ENCODE data around the gene MYH14. TPM values are rescaled to one million over a fixed set of nuclear protein-coding genes. Genes with fewer than 3 reads are reported as not detected.

MYH14 gene
- polyA plus RNA-seq, 1 donor from 2014 or later = not detected

DNA sequence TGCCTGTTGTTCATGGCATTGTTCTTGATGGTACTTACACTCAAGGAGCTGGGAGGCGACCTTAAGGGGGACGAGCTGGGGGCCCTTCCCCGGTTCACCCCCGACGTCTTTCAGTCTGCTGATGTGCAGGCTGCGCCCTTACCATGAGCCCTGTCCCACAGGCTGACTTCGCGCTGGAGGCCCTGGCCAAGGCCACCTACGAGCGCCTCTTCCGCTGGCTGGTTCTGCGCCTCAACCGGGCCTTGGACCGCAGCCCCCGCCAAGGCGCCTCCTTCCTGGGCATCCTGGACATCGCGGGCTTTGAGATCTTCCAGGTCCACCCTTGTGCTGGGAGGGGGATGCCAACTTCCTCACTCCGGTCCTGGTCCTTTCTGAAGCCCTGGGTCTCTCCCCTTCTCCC is 45.4 kb downstream of the MYH14 start:
- no peaks in the 10 kb centered on the region for H3K36me3 ChIP-seq (ENCODE audit: insufficient read depth, low read length)
- no peak overlapping the region for H3K4me2 ChIP-seq (ENCODE audit: low read length)
- H3F3A ChIP-seq (ENCODE audit: insufficient read depth, low read length, poor library complexity, severe bottlenecking) = no peaks in the 10 kb centered on the region
- no peak overlapping the region for H3K4me3 ChIP-seq (ENCODE audit: low read length)
- no peaks in the 10 kb centered on the region for H3K79me2 ChIP-seq (replicated peaks; ENCODE audit: insufficient read depth, low read length)
- H3K9me2 ChIP-seq (ENCODE audit: insufficient read depth, low read length) = no peaks in the 10 kb centered on the region
- H3K9me3 ChIP-seq (ENCODE audit: low read length) = no peaks in the 10 kb centered on the region
- H3K27me3 ChIP-seq (ENCODE audit: insufficient read depth, low read depth, low read length) = no peaks in the 10 kb centered on the region
- no peak overlapping the region for H3K27ac ChIP-seq (ENCODE audit: low read length)
- H3K9ac ChIP-seq (ENCODE audit: low read length) = no peak overlapping the region
- no peaks in the 10 kb centered on the region for H4K20me1 ChIP-seq (ENCODE audit: insufficient read depth)
- TF ChIP-seq TAF1 (IDR thresholded peaks at IDR 0.05; ENCODE audit: low read depth) (no peak), EZH2 (IDR thresholded peaks at IDR 0.05; ENCODE audit: borderline replicate concordance, insufficient read depth, low read length, poor library complexity, severe bottlenecking) (no peak), MXI1 (conservative IDR thresholded peaks at IDR 0.05; ENCODE audit: poor library complexity, severe bottlenecking) (no peak), SMC3 (conservative IDR thresholded peaks at IDR 0.05; ENCODE audit: poor library complexity) (no peak), EP300 (conservative IDR thresholded peaks at IDR 0.05; ENCODE audit: poor library complexity, severe bottlenecking) (no peak), POLR2AphosphoS5 (IDR thresholded peaks at IDR 0.05) (no peak), RAD21 (conservative IDR thresholded peaks at IDR 0.05) (no peak)
- TF ChIP-seq, protein P1, sequence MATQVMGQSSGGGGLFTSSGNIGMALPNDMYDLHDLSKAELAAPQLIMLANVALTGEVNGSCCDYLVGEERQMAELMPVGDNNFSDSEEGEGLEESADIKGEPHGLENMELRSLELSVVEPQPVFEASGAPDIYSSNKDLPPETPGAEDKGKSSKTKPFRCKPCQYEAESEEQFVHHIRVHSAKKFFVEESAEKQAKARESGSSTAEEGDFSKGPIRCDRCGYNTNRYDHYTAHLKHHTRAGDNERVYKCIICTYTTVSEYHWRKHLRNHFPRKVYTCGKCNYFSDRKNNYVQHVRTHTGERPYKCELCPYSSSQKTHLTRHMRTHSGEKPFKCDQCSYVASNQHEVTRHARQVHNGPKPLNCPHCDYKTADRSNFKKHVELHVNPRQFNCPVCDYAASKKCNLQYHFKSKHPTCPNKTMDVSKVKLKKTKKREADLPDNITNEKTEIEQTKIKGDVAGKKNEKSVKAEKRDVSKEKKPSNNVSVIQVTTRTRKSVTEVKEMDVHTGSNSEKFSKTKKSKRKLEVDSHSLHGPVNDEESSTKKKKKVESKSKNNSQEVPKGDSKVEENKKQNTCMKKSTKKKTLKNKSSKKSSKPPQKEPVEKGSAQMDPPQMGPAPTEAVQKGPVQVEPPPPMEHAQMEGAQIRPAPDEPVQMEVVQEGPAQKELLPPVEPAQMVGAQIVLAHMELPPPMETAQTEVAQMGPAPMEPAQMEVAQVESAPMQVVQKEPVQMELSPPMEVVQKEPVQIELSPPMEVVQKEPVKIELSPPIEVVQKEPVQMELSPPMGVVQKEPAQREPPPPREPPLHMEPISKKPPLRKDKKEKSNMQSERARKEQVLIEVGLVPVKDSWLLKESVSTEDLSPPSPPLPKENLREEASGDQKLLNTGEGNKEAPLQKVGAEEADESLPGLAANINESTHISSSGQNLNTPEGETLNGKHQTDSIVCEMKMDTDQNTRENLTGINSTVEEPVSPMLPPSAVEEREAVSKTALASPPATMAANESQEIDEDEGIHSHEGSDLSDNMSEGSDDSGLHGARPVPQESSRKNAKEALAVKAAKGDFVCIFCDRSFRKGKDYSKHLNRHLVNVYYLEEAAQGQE (IDR thresholded peaks at IDR 0.05; ENCODE audit: borderline replicate concordance) = no peak
- TF ChIP-seq, protein P2, sequence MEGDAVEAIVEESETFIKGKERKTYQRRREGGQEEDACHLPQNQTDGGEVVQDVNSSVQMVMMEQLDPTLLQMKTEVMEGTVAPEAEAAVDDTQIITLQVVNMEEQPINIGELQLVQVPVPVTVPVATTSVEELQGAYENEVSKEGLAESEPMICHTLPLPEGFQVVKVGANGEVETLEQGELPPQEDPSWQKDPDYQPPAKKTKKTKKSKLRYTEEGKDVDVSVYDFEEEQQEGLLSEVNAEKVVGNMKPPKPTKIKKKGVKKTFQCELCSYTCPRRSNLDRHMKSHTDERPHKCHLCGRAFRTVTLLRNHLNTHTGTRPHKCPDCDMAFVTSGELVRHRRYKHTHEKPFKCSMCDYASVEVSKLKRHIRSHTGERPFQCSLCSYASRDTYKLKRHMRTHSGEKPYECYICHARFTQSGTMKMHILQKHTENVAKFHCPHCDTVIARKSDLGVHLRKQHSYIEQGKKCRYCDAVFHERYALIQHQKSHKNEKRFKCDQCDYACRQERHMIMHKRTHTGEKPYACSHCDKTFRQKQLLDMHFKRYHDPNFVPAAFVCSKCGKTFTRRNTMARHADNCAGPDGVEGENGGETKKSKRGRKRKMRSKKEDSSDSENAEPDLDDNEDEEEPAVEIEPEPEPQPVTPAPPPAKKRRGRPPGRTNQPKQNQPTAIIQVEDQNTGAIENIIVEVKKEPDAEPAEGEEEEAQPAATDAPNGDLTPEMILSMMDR (IDR thresholded peaks at IDR 0.05; ENCODE audit: poor library complexity, severe bottlenecking) = no peak
- H2AFZ ChIP-seq (ENCODE audit: low read depth, low read length) = no peak overlapping the region

DNA sequence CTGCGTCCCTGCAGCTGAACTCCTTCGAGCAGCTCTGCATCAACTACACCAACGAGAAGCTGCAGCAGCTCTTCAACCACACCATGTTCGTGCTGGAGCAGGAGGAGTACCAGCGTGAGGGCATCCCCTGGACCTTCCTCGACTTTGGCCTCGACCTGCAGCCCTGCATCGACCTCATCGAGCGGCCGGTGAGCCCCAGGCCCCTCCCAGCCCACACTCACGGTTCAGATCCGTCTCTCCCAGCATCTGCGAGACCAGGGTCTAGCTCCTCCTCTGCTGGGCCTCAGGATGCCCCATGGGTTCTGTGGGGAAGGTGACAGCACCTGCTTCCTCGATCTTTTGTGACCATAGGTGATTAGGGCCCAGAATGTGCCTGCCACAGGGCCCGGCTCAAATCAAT is 46.2 kb downstream of the MYH14 start:
- no peaks in the 10 kb centered on the region for H3K9me2 ChIP-seq (ENCODE audit: insufficient read depth, low read length)
- H3K36me3 ChIP-seq (ENCODE audit: insufficient read depth, low read length) = no peaks in the 10 kb centered on the region
- H3K79me2 ChIP-seq (replicated peaks; ENCODE audit: insufficient read depth, low read length) = no peaks in the 10 kb centered on the region
- H3K27me3 ChIP-seq (ENCODE audit: insufficient read depth, low read depth, low read length) = no peaks in the 10 kb centered on the region
- no peak for TF ChIP-seq SMC3 (conservative IDR thresholded peaks at IDR 0.05; ENCODE audit: poor library complexity)
- TF ChIP-seq, protein P2 (IDR thresholded peaks at IDR 0.05; ENCODE audit: poor library complexity, severe bottlenecking) = no peak
- no peak for TF ChIP-seq RAD21 (conservative IDR thresholded peaks at IDR 0.05)
- TF ChIP-seq, protein P1 (IDR thresholded peaks at IDR 0.05; ENCODE audit: borderline replicate concordance) = no peak
- TF ChIP-seq POLR2AphosphoS5 (IDR thresholded peaks at IDR 0.05) = no peak
- no peak for TF ChIP-seq TAF1 (IDR thresholded peaks at IDR 0.05; ENCODE audit: low read depth)
- no peak for TF ChIP-seq MXI1 (conservative IDR thresholded peaks at IDR 0.05; ENCODE audit: poor library complexity, severe bottlenecking)
- TF ChIP-seq EZH2 (IDR thresholded peaks at IDR 0.05; ENCODE audit: borderline replicate concordance, insufficient read depth, low read length, poor library complexity, severe bottlenecking) = no peak
- TF ChIP-seq EP300 (conservative IDR thresholded peaks at IDR 0.05; ENCODE audit: poor library complexity, severe bottlenecking) = no peak
- no peaks in the 10 kb centered on the region for H4K20me1 ChIP-seq (ENCODE audit: insufficient read depth)
- H3K9ac ChIP-seq (ENCODE audit: low read length) = no peak overlapping the region
- H3K4me2 ChIP-seq (ENCODE audit: low read length) = no peak overlapping the region
- H3K9me3 ChIP-seq (ENCODE audit: low read length) = no peaks in the 10 kb centered on the region
- H3K4me3 ChIP-seq (ENCODE audit: low read length) = no peak overlapping the region
- H3K27ac ChIP-seq (ENCODE audit: low read length) = no peak overlapping the region
- H2AFZ ChIP-seq (ENCODE audit: low read depth, low read length) = no peak overlapping the region
- no peaks in the 10 kb centered on the region for H3F3A ChIP-seq (ENCODE audit: insufficient read depth, low read length, poor library complexity, severe bottlenecking)
